PFSK-1 (cell line): ENCODE data around the gene MAP1B.

Experiments used
- REST ChIP-seq, 2 experiments: IDR thresholded peaks; 2 replicates each; pipeline versions ENCODE4 v1.6.1 to v1.8.0; 2011 to 2012; ENCODE audit warnings: low read depth in 2 of 2, low read length in 2 of 2, control low read depth in 1 of 2, inconsistent platforms in 1 of 2, mild to moderate bottlenecking in 1 of 2, moderate library complexity in 1 of 2; ENCODE audit not compliant: insufficient read depth in 1 of 2
- SIN3A ChIP-seq: IDR thresholded peaks from 2 replicates; pipeline ENCODE4 v1.6.1; 2012; ENCODE audit warnings: mild to moderate bottlenecking, low read length, moderate library complexity, borderline replicate concordance; ENCODE audit not compliant: insufficient read depth
- TAF1 ChIP-seq: IDR thresholded peaks from 2 replicates; pipeline ENCODE4 v1.6.1; 2012; ENCODE audit warnings: low read length, control low read depth, borderline replicate concordance; ENCODE audit not compliant: insufficient read depth

GRCh38 chr5:72216756-72217155 is 109.5 kb downstream of the MAP1B start:
- no peak for TF ChIP-seq TAF1
- no peak for TF ChIP-seq REST (IDR thresholded peaks at IDR 0.05; ENCODE audit: insufficient read depth in 1 of 2, low read depth in 2 of 2, low read length in 2 of 2)
- TF ChIP-seq SIN3A: no peak
